ENCODE measurements around the gene TPD52L3.

Gene TPD52L3

DNA sequence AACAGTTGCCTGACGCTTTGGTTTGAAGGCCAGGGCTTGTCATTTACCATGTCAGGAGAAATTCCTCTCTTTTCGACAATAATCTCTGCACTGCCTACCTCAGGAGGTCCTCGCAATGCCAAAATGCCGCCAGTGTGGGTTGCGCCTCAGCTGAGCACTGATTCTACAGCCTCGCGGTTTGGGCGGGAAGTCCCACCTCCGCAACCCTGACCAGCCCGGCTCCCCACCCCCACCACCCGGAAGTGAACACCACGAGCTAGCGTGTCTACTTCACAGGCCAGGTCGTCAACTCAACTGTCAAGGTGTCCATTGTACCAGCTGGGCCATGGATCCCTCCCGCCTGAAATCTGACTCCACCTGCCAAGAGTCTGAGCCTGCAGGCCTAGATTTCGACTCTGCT lies at the start of gene TPD52L3:
Gene TPD52L3, plus strand, starts transcription at position 273 of the 400 bp plus-strand sequence. CDS start 221 bp downstream, outside the sequence.
- intact Hi-C loops (cut with micrococcal nuclease): no loop called here
- Mint-ChIP-seq H3K27me3 (no peaks in the 10 kb centered on the region), H3K4me3 (no peak within 1 kb of the TSS), H3K27ac (no peak within 1 kb of the TSS), H3K4me1 (ENCODE audit: low read depth) (no peaks in the 10 kb centered on the region), H3K9me3 (peaks cover 7% of the 10 kb centered on the region), H3K36me3 (ENCODE audit: low read depth) (no peaks in the 10 kb centered on the region)

DNA sequence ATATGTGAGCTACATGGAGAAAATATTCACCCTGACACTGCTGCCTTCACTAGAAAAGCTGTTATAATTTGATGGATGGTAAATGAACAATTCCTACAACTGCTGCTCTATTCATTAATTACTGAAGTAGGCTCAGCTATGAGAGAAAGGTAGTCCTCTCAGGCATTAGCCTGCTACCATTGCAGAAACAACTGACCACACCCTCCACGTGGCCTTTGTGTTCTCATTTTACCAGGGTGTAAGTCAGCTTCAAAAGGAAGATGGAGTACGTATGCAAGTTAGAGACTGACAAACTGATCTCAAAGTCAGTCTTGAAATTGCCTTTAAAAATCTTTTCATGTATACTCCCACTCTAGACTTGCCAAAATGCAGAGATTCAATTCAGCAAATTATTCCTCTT lies 26.3 kb upstream of the TPD52L3 start:
- Mint-ChIP-seq H3K4me3 (no peak overlapping the region), H3K27ac (no peak overlapping the region), H3K4me1 (ENCODE audit: low read depth) (no peaks in the 10 kb centered on the region), H3K9me3 (no peaks in the 10 kb centered on the region), H3K36me3 (ENCODE audit: low read depth) (no peaks in the 10 kb centered on the region), H3K27me3 (peaks cover 6% of the 10 kb centered on the region)
- intact Hi-C loops (cut with micrococcal nuclease): no loop called here

DNA sequence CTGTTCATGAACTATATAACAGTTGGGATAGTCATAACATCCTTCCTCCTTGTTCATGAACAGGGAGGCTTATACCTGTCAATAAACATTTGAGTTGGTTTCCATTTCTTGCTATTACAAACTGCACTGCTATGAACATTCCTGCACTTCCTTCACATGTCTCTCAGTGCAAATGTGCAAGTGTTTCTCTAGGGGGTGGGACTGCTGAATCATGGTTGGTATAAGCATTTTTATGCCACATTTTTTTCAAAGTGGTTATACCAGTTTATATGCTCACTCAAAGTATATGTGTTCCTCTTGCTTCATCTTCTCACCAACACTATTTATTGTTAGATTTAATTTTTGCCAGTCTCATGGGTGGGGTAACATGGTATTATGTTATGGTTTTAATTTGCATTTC lies 25.8 kb upstream of the TPD52L3 start:
- H3K36me3 Mint-ChIP-seq (ENCODE audit: low read depth): no peaks in the 10 kb centered on the region
- no peaks in the 10 kb centered on the region for H3K4me1 Mint-ChIP-seq (ENCODE audit: low read depth)
- intact Hi-C loops (cut with micrococcal nuclease): no loop called here
- H3K9me3 Mint-ChIP-seq: no peaks in the 10 kb centered on the region
- peaks cover 7% of the 10 kb centered on the region for H3K27me3 Mint-ChIP-seq
- no peak overlapping the region for H3K4me3 Mint-ChIP-seq
- no peak overlapping the region for H3K27ac Mint-ChIP-seq

DNA sequence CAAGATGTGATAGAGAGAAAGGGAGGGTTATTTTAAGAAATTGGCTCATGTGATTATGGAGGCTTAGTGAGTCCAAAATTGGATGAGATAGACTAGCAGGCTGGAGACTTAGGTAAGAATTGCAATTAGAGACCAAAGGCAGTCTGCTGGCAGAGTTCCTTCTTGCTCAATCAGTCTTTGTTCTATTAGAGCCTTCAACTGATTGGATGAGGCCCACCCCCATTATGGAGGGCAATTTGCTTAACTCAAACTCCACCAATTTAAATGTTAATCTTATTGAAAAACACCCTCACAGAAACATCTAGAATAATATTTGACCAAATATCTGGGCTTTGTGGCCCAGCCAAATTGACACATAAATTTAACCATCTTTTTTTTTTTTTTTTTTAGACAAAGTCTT lies 23.9 kb upstream of the TPD52L3 start:
- intact Hi-C loops (cut with micrococcal nuclease): no loop called here
- Mint-ChIP-seq H3K27ac (no peak overlapping the region), H3K27me3 (peaks cover 8% of the 10 kb centered on the region), H3K9me3 (no peaks in the 10 kb centered on the region), H3K4me3 (no peak overlapping the region), H3K4me1 (ENCODE audit: low read depth) (no peaks in the 10 kb centered on the region), H3K36me3 (ENCODE audit: low read depth) (no peaks in the 10 kb centered on the region)

DNA sequence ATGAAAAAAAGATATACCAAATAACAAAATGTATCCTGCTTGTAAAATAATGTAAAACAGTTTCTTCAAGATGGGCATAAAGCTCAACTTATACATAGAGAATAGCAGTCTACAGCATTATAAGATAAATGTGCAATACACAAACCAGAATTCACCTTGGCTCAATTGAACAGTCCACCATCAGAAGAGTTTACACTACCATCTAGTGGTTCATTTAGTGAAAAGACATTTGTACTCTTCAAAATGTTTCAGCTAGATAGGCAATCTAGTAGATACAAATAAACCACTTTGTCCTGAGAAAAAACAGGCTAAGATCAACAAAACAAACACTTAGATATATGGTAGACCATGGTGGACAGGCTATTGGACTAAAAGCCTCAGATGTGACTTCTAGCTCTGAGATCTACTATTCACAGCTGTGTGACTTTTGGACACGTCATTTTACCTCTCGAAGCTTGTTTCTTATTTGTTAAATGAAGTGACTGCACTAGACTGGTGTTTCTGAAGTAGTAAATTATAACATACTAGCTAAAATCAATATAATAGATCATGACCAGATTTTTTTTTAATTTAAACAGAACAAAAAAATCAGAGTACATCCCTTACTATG lies 22.1 kb upstream of the TPD52L3 start:
- no peak overlapping the region for H3K4me3 Mint-ChIP-seq
- intact Hi-C loops (cut with micrococcal nuclease): no loop called here
- no peak overlapping the region for H3K27ac Mint-ChIP-seq
- no peaks in the 10 kb centered on the region for H3K9me3 Mint-ChIP-seq
- H3K4me1 Mint-ChIP-seq (ENCODE audit: low read depth): no peaks in the 10 kb centered on the region
- H3K27me3 Mint-ChIP-seq: peaks cover 8% of the 10 kb centered on the region
- no peaks in the 10 kb centered on the region for H3K36me3 Mint-ChIP-seq (ENCODE audit: low read depth)

DNA sequence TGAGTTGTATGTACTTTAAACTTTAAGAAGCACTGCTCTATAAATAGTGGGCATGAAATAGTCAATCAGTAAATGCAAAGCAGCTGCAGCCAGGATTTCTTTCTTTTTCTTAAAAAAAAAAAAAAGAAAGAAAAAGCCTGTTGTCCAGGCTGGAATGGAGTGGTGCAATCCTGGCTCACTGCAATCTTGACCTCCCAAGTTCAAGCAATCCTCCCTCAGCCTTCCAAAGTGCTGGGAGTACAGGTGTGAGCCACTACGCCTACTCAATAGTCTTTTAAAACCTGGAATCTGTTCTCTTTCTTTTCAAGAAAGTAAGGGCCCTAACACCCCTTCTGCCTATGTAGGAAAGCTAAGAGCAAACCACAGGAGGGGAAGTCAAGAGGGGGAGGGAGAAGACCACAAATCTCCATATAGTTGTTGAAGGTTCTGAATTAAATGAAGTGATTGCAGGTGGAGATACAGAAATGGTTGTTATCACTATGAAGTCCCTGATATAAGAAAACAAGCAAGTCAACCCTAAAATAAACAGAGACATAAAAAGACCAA lies 20.6 kb upstream of the TPD52L3 start:
- Mint-ChIP-seq H3K36me3 (ENCODE audit: low read depth) (no peaks in the 10 kb centered on the region), H3K4me3 (no peak overlapping the region), H3K4me1 (ENCODE audit: low read depth) (no peaks in the 10 kb centered on the region), H3K9me3 (no peaks in the 10 kb centered on the region), H3K27ac (no peak overlapping the region), H3K27me3 (peaks cover 8% of the 10 kb centered on the region)
- intact Hi-C loops (cut with micrococcal nuclease): no loop called here

DNA sequence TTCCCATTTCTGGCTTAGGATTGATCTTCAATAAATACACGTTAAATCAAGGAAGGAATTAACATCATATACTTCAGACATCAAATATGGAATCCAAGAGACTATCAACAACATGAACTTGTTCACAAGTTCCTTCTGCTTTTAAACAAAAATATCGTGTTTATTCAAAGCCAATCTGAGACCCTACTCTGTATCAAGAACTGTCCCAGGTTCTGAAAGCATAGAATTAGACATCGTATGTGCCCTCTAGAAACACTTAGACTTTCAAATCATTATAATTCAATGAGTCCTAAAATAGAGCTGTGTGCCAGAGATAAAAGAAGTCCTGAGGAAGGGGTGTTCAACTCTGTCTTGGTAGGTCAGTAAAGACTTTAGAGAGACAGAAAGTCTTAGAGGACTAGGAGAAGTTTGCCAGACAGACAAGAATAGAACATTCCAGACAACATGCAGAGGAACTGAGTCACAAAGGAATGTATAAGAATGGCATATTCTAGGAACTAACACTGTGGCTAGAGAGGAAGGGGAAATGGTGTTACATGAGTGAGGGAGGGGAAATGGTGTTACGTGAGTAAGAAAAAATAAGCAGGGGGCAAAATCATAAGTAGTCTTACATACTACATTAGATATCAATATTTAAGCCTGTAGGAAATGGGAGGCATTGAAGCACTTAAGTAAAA lies 2.9 kb downstream of the TPD52L3 start:
- Mint-ChIP-seq H3K27ac (no peak overlapping the region), H3K9me3 (peaks cover 22% of the 10 kb centered on the region), H3K27me3 (peaks cover 4% of the 10 kb centered on the region), H3K4me3 (no peak overlapping the region), H3K4me1 (ENCODE audit: low read depth) (no peaks in the 10 kb centered on the region), H3K36me3 (ENCODE audit: low read depth) (no peaks in the 10 kb centered on the region)
- intact Hi-C loops (cut with micrococcal nuclease): no loop called here

DNA sequence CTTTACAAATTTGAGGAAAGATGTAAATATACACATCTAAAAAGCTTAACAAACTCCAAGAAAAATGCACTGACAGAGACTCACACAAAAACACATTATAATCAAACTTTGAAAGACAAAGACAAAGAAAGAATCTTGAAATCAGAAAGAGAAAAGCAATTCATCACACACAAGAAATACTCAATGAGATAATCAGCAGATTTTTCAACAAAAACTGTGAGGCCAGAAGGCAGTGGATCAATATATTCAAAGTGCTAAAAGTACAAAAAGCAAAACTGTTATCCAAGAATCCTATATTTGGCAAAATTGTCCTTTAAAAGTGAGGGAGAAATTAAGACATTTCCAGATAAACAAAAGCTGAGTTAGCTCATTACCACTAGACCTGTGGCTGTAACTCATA lies 6.1 kb downstream of the TPD52L3 start:
- no peak overlapping the region for H3K4me3 Mint-ChIP-seq
- no peaks in the 10 kb centered on the region for H3K4me1 Mint-ChIP-seq (ENCODE audit: low read depth)
- intact Hi-C loops (cut with micrococcal nuclease): no loop called here

DNA sequence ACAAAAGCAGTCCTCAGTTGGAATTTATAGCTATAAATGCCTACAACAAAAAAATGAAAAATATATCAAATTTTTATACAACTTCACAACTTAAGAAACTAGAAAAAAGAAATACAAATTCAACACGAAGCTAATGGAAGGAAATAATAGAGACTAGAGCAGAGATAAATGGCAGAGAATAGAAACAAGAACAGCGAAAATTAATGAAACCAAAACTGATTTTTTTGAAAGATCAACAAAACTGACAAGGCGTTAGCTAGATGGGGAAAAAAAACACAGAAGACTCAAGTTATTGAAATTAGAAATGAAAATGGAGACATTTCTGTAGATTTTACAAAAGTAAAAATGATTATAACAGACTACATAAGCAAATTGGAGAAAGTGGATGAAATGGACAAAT lies 20.6 kb downstream of the TPD52L3 start:
- H3K27ac Mint-ChIP-seq: no peak overlapping the region
- H3K4me3 Mint-ChIP-seq: no peak overlapping the region

More for the DNA sequence above, 6.1 kb downstream of the TPD52L3 start:
- Mint-ChIP-seq H3K27me3 (peaks cover 7% of the 10 kb centered on the region), H3K36me3 (ENCODE audit: low read depth) (no peaks in the 10 kb centered on the region), H3K27ac (no peak overlapping the region), H3K9me3 (peaks cover 22% of the 10 kb centered on the region)

DNA sequence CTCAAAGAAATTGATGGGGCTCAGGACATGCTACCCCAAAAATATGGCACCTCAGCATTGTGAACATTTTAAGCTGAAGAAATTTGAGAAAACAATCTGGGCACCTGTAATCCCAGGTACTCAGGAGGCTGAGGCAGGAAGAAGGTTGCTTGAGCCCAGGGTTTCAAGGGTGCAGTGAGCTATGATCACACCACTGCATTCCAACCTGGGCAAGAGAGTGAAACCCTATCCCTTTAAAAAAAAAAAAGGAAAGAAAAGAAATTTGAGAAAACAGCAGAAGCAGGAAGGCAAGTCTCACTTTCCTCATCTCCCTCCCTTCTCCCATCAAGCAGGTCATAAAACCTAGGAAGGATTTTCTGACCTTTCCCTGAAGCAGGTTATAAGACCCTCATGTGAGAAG lies 23.6 kb downstream of the TPD52L3 start:
- Mint-ChIP-seq H3K4me1 (ENCODE audit: low read depth) (no peaks in the 10 kb centered on the region), H3K9me3 (no peaks in the 10 kb centered on the region), H3K27me3 (peaks cover 18% of the 10 kb centered on the region), H3K36me3 (ENCODE audit: low read depth) (no peaks in the 10 kb centered on the region), H3K4me3 (no peak overlapping the region), H3K27ac (no peak overlapping the region)
- intact Hi-C loops (cut with micrococcal nuclease): no loop called here

More for the DNA sequence above, 20.6 kb downstream of the TPD52L3 start:
- Mint-ChIP-seq H3K36me3 (ENCODE audit: low read depth) (no peaks in the 10 kb centered on the region), H3K9me3 (no peaks in the 10 kb centered on the region), H3K27me3 (peaks cover 21% of the 10 kb centered on the region), H3K4me1 (ENCODE audit: low read depth) (no peaks in the 10 kb centered on the region)
- intact Hi-C loops (cut with micrococcal nuclease): no loop called here

DNA sequence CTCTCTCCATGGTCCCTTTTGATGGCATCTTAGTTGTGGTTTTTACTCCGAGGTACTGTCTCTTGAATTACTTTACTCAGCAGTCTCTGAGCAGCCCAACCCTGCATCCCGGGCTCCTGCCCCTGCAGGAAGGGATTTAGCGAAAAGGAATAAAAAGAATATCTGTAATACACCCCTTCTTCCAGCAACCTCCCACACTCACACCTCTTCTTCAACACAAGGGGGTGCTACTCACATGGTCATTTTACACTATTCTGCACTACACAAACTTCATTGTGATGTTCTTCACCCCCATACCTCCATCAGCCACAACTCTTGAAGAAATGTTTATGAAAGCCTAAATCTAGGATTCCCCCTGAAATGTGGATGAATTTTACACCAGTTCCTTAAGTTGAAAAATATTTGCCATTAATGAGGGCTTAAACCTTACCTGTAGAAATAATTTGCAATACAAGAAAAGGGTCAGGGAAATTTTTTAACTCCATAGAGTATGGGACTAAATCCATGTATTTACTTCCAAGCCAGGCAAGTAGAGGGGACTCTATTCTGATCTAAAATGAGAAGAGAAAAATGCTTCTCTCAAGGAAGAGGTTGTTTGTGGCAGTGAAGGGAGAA lies 26.0 kb downstream of the TPD52L3 start:
- intact Hi-C loops (cut with micrococcal nuclease): loop anchor here (1.0 to 2.0 kb wide), 2 partner anchors 214 to 385 kb away; no protein-coding TSS in a partner anchor
- Mint-ChIP-seq H3K9me3 (no peaks in the 10 kb centered on the region), H3K27me3 (peaks cover 12% of the 10 kb centered on the region), H3K4me1 (ENCODE audit: low read depth) (no peaks in the 10 kb centered on the region), H3K27ac (no peak overlapping the region), H3K4me3 (no peak overlapping the region), H3K36me3 (ENCODE audit: low read depth) (no peaks in the 10 kb centered on the region)

DNA sequence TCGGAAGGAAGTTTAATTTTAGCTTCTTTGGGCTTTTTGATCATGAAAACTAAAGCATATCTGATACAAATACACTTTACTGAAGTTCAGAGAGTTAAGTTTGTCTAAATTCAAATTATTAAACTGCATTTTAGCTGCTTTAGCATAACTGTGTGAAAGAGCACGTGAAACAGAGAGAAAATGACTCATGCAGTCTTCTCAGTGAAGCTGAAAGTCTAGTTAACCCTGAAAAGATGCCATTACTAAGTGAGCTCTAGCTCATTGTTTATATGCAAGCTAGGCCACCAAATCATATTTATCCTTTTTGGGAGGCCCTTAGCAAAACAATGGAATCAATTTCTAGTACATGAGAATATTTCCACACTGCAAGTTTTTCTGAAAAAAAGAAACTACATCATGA lies 27.6 kb downstream of the TPD52L3 start:
- no peaks in the 10 kb centered on the region for H3K4me1 Mint-ChIP-seq (ENCODE audit: low read depth)
- H3K27ac Mint-ChIP-seq: no peak overlapping the region
- no peak overlapping the region for H3K4me3 Mint-ChIP-seq
- no peaks in the 10 kb centered on the region for H3K9me3 Mint-ChIP-seq
- H3K27me3 Mint-ChIP-seq: peaks cover 7% of the 10 kb centered on the region
- intact Hi-C loops (cut with micrococcal nuclease): loop anchor here (2.0 kb wide), 1 partner anchor 383 kb away; no protein-coding TSS in a partner anchor
- H3K36me3 Mint-ChIP-seq (ENCODE audit: low read depth): no peaks in the 10 kb centered on the region

DNA sequence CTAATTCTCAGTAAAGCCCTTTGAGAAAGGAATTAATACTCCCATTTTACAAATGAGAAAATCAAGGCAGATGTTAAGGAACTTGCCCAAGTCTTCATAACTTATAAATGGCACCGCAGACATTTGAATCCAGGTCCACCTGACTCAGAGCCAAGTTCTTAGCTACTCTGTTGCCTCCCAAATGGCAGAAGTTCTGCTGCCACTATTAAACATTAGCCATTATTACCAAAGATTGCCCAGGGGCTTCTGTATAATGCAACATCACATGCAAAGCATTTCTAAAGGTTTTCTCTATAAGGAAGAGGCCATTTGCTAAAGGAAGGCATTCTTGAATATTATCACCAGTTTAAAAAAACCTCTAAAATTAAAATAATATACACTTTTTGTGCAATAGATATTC lies 28.3 kb downstream of the TPD52L3 start:
- Mint-ChIP-seq H3K4me1 (ENCODE audit: low read depth) (no peaks in the 10 kb centered on the region), H3K27me3 (peaks cover 3% of the 10 kb centered on the region), H3K36me3 (ENCODE audit: low read depth) (no peaks in the 10 kb centered on the region), H3K4me3 (no peak overlapping the region), H3K27ac (no peak overlapping the region), H3K9me3 (no peaks in the 10 kb centered on the region)
- intact Hi-C loops (cut with micrococcal nuclease): no loop called here

DNA sequence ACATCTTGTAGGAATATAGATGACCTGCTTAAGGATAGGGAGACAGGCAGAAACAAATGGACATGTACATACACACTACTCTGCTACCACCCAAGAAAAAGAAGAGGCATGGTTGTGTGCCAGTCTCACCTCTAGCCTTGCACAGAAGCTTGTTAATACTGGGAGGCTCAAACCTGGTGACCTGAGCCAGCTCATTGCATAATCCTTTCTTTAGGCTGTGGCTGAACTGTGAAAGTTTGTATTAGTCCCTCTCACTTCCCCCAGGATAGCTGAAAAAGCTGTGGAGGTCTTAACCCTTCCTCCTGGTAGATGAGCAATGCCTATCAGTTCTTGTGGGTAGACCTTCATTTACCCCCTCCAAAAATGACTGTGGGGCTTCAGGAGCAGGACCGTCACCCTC lies 28.7 kb downstream of the TPD52L3 start:
- H3K27me3 Mint-ChIP-seq: peaks cover 3% of the 10 kb centered on the region
- intact Hi-C loops (cut with micrococcal nuclease): no loop called here
- H3K4me1 Mint-ChIP-seq (ENCODE audit: low read depth): no peaks in the 10 kb centered on the region
- H3K9me3 Mint-ChIP-seq: no peaks in the 10 kb centered on the region
- H3K36me3 Mint-ChIP-seq (ENCODE audit: low read depth): no peaks in the 10 kb centered on the region
- H3K27ac Mint-ChIP-seq: no peak overlapping the region
- no peak overlapping the region for H3K4me3 Mint-ChIP-seq

Data from dendritic cell treated with granulocyte-macrophage colony-stimulating factor and Interleukin-4, amounts not matched to agents 40 ng/mL and 50 ng/mL, for 4 days (primary cell).